IMR-90 (cell line): ENCODE measurements around the gene RABGGTB. TPM values are rescaled to one million over a fixed set of nuclear protein-coding genes. Genes with fewer than 3 reads are reported as not detected.

Source experiments
- ATAC-seq: fragments of 200-7000 bp; cut with Tn5 transposase; 2 replicates; pipeline ENCODE4 v1.9.1; 2020; ENCODE audit warnings: low read depth, mild to moderate bottlenecking, moderate library complexity
- BruUV-seq: library from RNA; stranded (reverse); fragments of 400-500 nt; replicated peaks from 2 replicates; lab custom pipeline; 2021; lab: Mats Ljungman, UMichigan
- CTCF ChIA-PET: fragments of 300-600 bp; formaldehyde crosslinking; extraction: SDS; loops from one replicate; lab custom pipeline; 2021; ENCODE audit warnings: antibody characterized with exemption; lab: Yijun Ruan, JAX
- POLR2A ChIA-PET: fragments of 300-600 bp; sonication (Branson Sonifier 250); formaldehyde crosslinking; loops from one replicate; lab custom pipeline; 2022; ENCODE audit warnings: antibody characterized with exemption; ENCODE audit not compliant: unreplicated experiment; lab: Charles Lee
- DNase-seq: peaks from one replicate; pipeline ENCODE4 v3.0.0; 2013
- H2AFZ ChIP-seq: replicated peaks from 2 replicates; pipeline ENCODE3; 2013; ENCODE audit warnings: low read length, mild to moderate bottlenecking; ENCODE audit not compliant: poor library complexity
- H2AK5ac ChIP-seq: 2 replicates; pipeline ENCODE4 v1.6.1; 2013; ENCODE audit warnings: low read depth, low read length, inconsistent platforms
- H2AK9ac ChIP-seq: replicated peaks from 2 replicates; pipeline ENCODE3; 2013; ENCODE audit warnings: mild to moderate bottlenecking, low read depth, low read length, moderate library complexity; ENCODE audit not compliant: poor library complexity
- H2BK120ac ChIP-seq: 2 replicates; pipeline ENCODE4 v1.6.1; 2013; ENCODE audit warnings: low read depth, low read length, inconsistent platforms
- H2BK15ac ChIP-seq: 3 replicates; pipeline ENCODE4 v1.6.1; 2013; ENCODE audit warnings: low read depth, low read length, inconsistent platforms
- H2BK20ac ChIP-seq: 2 replicates; pipeline ENCODE4 v1.6.1; 2013; ENCODE audit warnings: low read depth, mild to moderate bottlenecking, inconsistent platforms, low read length, moderate library complexity
- H2BK5ac ChIP-seq: 2 replicates; pipeline ENCODE4 v1.6.1; 2013; ENCODE audit warnings: mild to moderate bottlenecking, low read depth, low read length, inconsistent platforms; ENCODE audit not compliant: poor library complexity, severe bottlenecking
- H3K14ac ChIP-seq: replicated peaks from 2 replicates; pipeline ENCODE4 v1.6.1; 2013; ENCODE audit warnings: low read depth, low read length, inconsistent platforms
- H3K18ac ChIP-seq: 2 replicates; pipeline ENCODE4 v1.6.1; 2013; ENCODE audit warnings: low read depth, low read length, control low read depth
- H3K23ac ChIP-seq: 2 replicates; pipeline ENCODE4 v1.6.1; 2013; ENCODE audit warnings: low read depth, low read length, inconsistent platforms
- H3K27ac ChIP-seq: 2 replicates; pipeline ENCODE4 v1.5.1; 2013; ENCODE audit warnings: mild to moderate bottlenecking, control low read depth, low read length; ENCODE audit not compliant: insufficient read depth
- H3K27me3 ChIP-seq: 2 replicates; pipeline ENCODE4 v1.6.1; 2013; ENCODE audit warnings: low read length; ENCODE audit not compliant: control insufficient read depth, insufficient read depth
- H3K36me3 ChIP-seq: 2 replicates; pipeline ENCODE4 v1.6.1; 2013; ENCODE audit warnings: low read length, mixed read lengths; ENCODE audit not compliant: control insufficient read depth, insufficient read depth
- H3K4ac ChIP-seq: 2 replicates; pipeline ENCODE4 v1.6.1; 2013; ENCODE audit warnings: low read depth, low read length, inconsistent platforms
- H3K4me1 ChIP-seq: 2 replicates; pipeline ENCODE4 v1.6.1; 2013; ENCODE audit warnings: low read length, mixed read lengths; ENCODE audit not compliant: control insufficient read depth, insufficient read depth
- H3K4me2 ChIP-seq: 2 replicates; pipeline ENCODE4 v1.6.1; 2013; ENCODE audit warnings: low read depth, mild to moderate bottlenecking, control low read depth, low read length, moderate library complexity
- H3K4me3 ChIP-seq: 2 replicates; pipeline ENCODE4 v1.5.1; 2013; ENCODE audit warnings: low read depth, mild to moderate bottlenecking, control low read depth, low read length, moderate library complexity; ENCODE audit not compliant: insufficient read depth
- H3K56ac ChIP-seq: 2 replicates; pipeline ENCODE4 v1.6.1; 2013; ENCODE audit warnings: low read length, inconsistent platforms; ENCODE audit not compliant: insufficient read depth; ENCODE audit errors: extremely low read depth
- H3K79me1 ChIP-seq, 2 experiments: 2 replicates each; pipeline ENCODE4 v1.6.1; 2013; ENCODE audit warnings: low read length in 2 of 2, inconsistent platforms in 1 of 2, low read depth in 1 of 2
- H3K9ac ChIP-seq: 2 replicates; pipeline ENCODE4 v1.6.1; 2013; ENCODE audit warnings: low read depth, low read length, control low read depth
- H3K9me1 ChIP-seq: 2 replicates; pipeline ENCODE4 v1.6.1; 2013; ENCODE audit warnings: low read length, inconsistent platforms; ENCODE audit not compliant: insufficient read depth
- H3K9me3 ChIP-seq: 2 replicates; pipeline ENCODE4 v1.6.1; 2013; ENCODE audit warnings: low read length; ENCODE audit not compliant: control insufficient read depth, insufficient read depth
- H4K20me1 ChIP-seq: 2 replicates; pipeline ENCODE4 v1.6.1; 2013; ENCODE audit warnings: low read length, inconsistent platforms; ENCODE audit not compliant: insufficient read depth
- H4K5ac ChIP-seq: 2 replicates; pipeline ENCODE4 v1.6.1; 2013; ENCODE audit warnings: mild to moderate bottlenecking, low read depth, low read length, control low read depth
- H4K8ac ChIP-seq, 2 experiments: 2 replicates each; pipeline ENCODE4 v1.6.1; 2013; ENCODE audit warnings: low read depth in 2 of 2, low read length in 2 of 2, control low read depth in 1 of 2, inconsistent platforms in 1 of 2
- H4K91ac ChIP-seq: 2 replicates; pipeline ENCODE4 v1.6.1; 2013; ENCODE audit warnings: low read depth, low read length, inconsistent platforms; ENCODE audit not compliant: insufficient read depth
- BHLHE40 ChIP-seq: fragments of 150-350 bp; IDR thresholded peaks from 2 replicates; pipeline ENCODE4 v1.6.1; 2016; ENCODE audit warnings: mild to moderate bottlenecking, low read depth, low read length
- CEBPB ChIP-seq: IDR thresholded peaks from 2 replicates; pipeline ENCODE4 v1.6.1; 2012; ENCODE audit warnings: low read depth, low read length, improper control_type of control experiment
- CHD1 ChIP-seq: IDR thresholded peaks from 2 replicates; pipeline ENCODE4 v1.6.1; 2012; ENCODE audit warnings: low read depth, low read length, improper control_type of control experiment
- FOS ChIP-seq: fragments of 150-350 bp; IDR thresholded peaks from 2 replicates; pipeline ENCODE4 v1.6.1; 2016; ENCODE audit warnings: low read depth, low read length
- MAFK ChIP-seq: IDR thresholded peaks from 2 replicates; pipeline ENCODE4 v1.6.1; 2012; ENCODE audit warnings: low read depth, low read length, improper control_type of control experiment
- MAZ ChIP-seq: IDR thresholded peaks from 2 replicates; pipeline ENCODE4 v1.6.1; 2012; ENCODE audit warnings: low read depth, mild to moderate bottlenecking, low read length, improper control_type of control experiment, moderate library complexity, borderline replicate concordance
- MXI1 ChIP-seq: IDR thresholded peaks from 2 replicates; pipeline ENCODE4 v1.6.1; 2012; ENCODE audit warnings: low read depth, mild to moderate bottlenecking, low read length, moderate library complexity, borderline replicate concordance
- NFE2L2 ChIP-seq: fragments of 150-350 bp; IDR thresholded peaks from 2 replicates; pipeline ENCODE4 v1.6.1; 2016; ENCODE audit warnings: low read depth, mild to moderate bottlenecking, low read length
- POLR2A ChIP-seq: IDR thresholded peaks from 2 replicates; pipeline ENCODE4 v1.6.1; 2012; ENCODE audit warnings: mild to moderate bottlenecking, low read depth, low read length
- RAD21 ChIP-seq: IDR thresholded peaks from 2 replicates; pipeline ENCODE4 v1.6.1; 2012; ENCODE audit warnings: low read length, improper control_type of control experiment
- RCOR1 ChIP-seq: IDR thresholded peaks from 2 replicates; pipeline ENCODE4 v1.6.1; 2012; ENCODE audit warnings: mild to moderate bottlenecking, low read length, improper control_type of control experiment; ENCODE audit not compliant: insufficient replicate concordance
- RFX5 ChIP-seq: IDR thresholded peaks from 2 replicates; pipeline ENCODE4 v1.8.0; 2012; ENCODE audit warnings: low read depth, mild to moderate bottlenecking, low read length, moderate library complexity
- SMC3 ChIP-seq: fragments of 150-350 bp; IDR thresholded peaks from 2 replicates; pipeline ENCODE4 v1.6.1; 2016; ENCODE audit warnings: low read depth, mild to moderate bottlenecking, antibody characterized with exemption, low read length, moderate library complexity
- WGBS, 2 experiments: methylation state at CpG; one replicate each; pipeline versions ENCODE4 v1.1.5 to v1.1.7; 2013; ENCODE audit warnings: missing lambda C conversion rate in 2 of 2; ENCODE audit not compliant: insufficient read length in 1 of 2; ENCODE audit errors: extremely low coverage in 2 of 2; 5-methylcytosine and 5-hydroxymethylcytosine counted together
- dilution Hi-C: fragments of 300-500 bp; cut with HindIII; formaldehyde crosslinking; loops from one replicate; pipeline ENCODE4 v1.14.3; 2018; ENCODE audit warnings: low sequenced_read_pairs; ENCODE audit not compliant: unreplicated experiment
- in situ Hi-C: fragments of 300-500 bp; cut with MboI; formaldehyde crosslinking; loops from 3 replicates; pipeline ENCODE4 v1.14.3; 2019; ENCODE audit warnings: low sequenced_read_pairs, inconsistent platforms, mixed read lengths
- intact Hi-C: fragments of 100-400 bp; cut with micrococcal nuclease; formaldehyde crosslinking; loops from 2 replicates; pipeline ENCODE4 v1.10.0; 2022
- polyA plus RNA-seq, 3 experiments: library from polyadenylated mRNA; depleted of rRNA; stranded (reverse); fragments of >200 nt; gene quantifications; 2 replicates each; pipeline ENCODE4 v1.2.3, GENCODE V29; 2012; ENCODE audit warnings: low replicate concordance in 1 of 3
- total RNA-seq: library from RNA; depleted of rRNA; stranded (reverse); fragments of >200 nt; gene quantifications from 2 replicates; pipeline ENCODE4 v1.2.3, GENCODE V29; 2012
- TF ChIP-seq, protein P1 (sequence below): fragments of 150-350 bp; IDR thresholded peaks from 2 replicates; pipeline ENCODE4 v1.6.1; 2017; ENCODE audit warnings: mild to moderate bottlenecking, antibody characterized with exemption, low read length, low read depth
- TF ChIP-seq, protein P2 (sequence below): conservative IDR thresholded peaks from 2 replicates; pipeline ENCODE4 v1.5.1; 2012; ENCODE audit warnings: mild to moderate bottlenecking, low read depth, low read length, improper control_type of control experiment
- TF ChIP-seq, protein P3 (sequence below): fragments of 150-350 bp; IDR thresholded peaks from 2 replicates; pipeline ENCODE4 v1.6.1; 2016; ENCODE audit warnings: low read depth, mild to moderate bottlenecking, low read length, moderate library complexity, borderline replicate concordance

Gene RABGGTB
- total and polyA plus RNA-seq, 2 of the 4 experiments (the other 2 are of a cell fraction): 48.2 to 76.0 TPM

DNA sequence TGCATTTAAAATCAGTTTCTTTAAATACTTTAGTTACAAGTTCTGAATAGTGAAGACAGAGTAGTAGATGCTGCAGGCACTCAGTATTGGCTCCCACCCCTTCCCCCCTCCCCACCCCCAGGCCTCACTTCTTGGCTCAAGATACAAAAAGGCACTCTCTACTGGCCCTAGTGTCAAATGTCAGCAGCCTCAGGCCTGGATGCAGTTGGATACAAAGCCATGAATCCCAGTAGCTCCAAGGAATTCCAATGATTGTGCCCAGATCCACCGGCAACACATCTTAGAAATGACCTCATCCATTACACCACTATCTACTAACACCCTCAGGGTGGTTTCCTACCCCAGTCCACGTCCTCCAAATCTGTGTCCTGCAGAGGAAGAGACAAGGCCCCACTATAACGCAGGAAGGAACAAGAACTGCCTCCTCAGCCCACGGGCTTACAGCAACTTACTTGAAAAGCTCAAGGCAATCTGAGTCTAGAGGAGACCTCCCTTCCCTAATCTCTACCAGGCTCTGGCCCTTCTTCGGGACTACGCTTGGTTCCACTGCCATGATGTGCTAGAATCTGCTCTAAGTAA, 43.9 kb upstream of the RABGGTB start:
- Histone ChIP-seq H2BK15ac (no peak overlapping the region), H2BK5ac (no peak overlapping the region), H3K4ac (no peak overlapping the region), H3K27me3 (no peaks in the 10 kb centered on the region), H3K9ac (no peak overlapping the region), H3K4me2 (no peak overlapping the region), H3K18ac (no peak overlapping the region), H4K5ac (no peak overlapping the region), H3K14ac (no peak overlapping the region), H2BK20ac (no peak overlapping the region), H4K8ac (no peak overlapping the region), H2BK120ac (no peak overlapping the region), H2AK9ac (no peak overlapping the region), H4K20me1 (no peaks in the 10 kb centered on the region), H3K36me3 (peaks cover 21% of the 10 kb centered on the region), H2AFZ (no peak overlapping the region), H3K56ac (no peak overlapping the region), H2AK5ac (no peak overlapping the region), H3K27ac (no peak overlapping the region), H3K9me3 (no peaks in the 10 kb centered on the region), H3K4me1 (no peaks in the 10 kb centered on the region), H4K91ac (no peak overlapping the region), H3K23ac (no peak overlapping the region), H3K79me1 (peaks cover 0 to 3% of the 10 kb centered on the region in 2 experiments; a peak in 1 of 4 replicates), H3K9me1 (0 out of 2 replicates have a peak, but pooled peaks cover 7% of the 10 kb centered on the region), H3K4me3 (no peak overlapping the region)
- whole genome bisulfite sequencing, 2 experiments: no CpG with 5 or more reads among the region's 6 CpGs
- ATAC-seq: no peak
- intact Hi-C loops (no loop called here), in situ Hi-C loops (no loop called here), dilution Hi-C loops (no loop called here)
- no peak for DNase-seq
- ChIA-PET POLR2A (no interaction called here), CTCF (no interaction called here)
- BruUV-seq: no TSS peak
- TF ChIP-seq, protein P1, sequence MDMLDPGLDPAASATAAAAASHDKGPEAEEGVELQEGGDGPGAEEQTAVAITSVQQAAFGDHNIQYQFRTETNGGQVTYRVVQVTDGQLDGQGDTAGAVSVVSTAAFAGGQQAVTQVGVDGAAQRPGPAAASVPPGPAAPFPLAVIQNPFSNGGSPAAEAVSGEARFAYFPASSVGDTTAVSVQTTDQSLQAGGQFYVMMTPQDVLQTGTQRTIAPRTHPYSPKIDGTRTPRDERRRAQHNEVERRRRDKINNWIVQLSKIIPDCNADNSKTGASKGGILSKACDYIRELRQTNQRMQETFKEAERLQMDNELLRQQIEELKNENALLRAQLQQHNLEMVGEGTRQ: no peak
- no peak for TF ChIP-seq POLR2A
- TF ChIP-seq, protein P2, sequence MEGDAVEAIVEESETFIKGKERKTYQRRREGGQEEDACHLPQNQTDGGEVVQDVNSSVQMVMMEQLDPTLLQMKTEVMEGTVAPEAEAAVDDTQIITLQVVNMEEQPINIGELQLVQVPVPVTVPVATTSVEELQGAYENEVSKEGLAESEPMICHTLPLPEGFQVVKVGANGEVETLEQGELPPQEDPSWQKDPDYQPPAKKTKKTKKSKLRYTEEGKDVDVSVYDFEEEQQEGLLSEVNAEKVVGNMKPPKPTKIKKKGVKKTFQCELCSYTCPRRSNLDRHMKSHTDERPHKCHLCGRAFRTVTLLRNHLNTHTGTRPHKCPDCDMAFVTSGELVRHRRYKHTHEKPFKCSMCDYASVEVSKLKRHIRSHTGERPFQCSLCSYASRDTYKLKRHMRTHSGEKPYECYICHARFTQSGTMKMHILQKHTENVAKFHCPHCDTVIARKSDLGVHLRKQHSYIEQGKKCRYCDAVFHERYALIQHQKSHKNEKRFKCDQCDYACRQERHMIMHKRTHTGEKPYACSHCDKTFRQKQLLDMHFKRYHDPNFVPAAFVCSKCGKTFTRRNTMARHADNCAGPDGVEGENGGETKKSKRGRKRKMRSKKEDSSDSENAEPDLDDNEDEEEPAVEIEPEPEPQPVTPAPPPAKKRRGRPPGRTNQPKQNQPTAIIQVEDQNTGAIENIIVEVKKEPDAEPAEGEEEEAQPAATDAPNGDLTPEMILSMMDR: no peak
- TF ChIP-seq RFX5: no peak
- TF ChIP-seq, protein P3, sequence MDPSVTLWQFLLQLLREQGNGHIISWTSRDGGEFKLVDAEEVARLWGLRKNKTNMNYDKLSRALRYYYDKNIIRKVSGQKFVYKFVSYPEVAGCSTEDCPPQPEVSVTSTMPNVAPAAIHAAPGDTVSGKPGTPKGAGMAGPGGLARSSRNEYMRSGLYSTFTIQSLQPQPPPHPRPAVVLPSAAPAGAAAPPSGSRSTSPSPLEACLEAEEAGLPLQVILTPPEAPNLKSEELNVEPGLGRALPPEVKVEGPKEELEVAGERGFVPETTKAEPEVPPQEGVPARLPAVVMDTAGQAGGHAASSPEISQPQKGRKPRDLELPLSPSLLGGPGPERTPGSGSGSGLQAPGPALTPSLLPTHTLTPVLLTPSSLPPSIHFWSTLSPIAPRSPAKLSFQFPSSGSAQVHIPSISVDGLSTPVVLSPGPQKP: no peak
- TF ChIP-seq MXI1: no peak
- no peak for TF ChIP-seq BHLHE40
- no peak for TF ChIP-seq MAZ
- TF ChIP-seq CHD1: no peak
- TF ChIP-seq RCOR1: no peak
- TF ChIP-seq SMC3: no peak
- no peak for TF ChIP-seq NFE2L2
- TF ChIP-seq CEBPB: no peak
- no peak for TF ChIP-seq MAFK
- TF ChIP-seq RAD21: no peak
- no peak for TF ChIP-seq FOS
